NCI-H226 (cell line): Measurements from ENCODE around the gene PIP4K2A.
"Not testable (repeated sequence)": the region's sequence is repeated elsewhere in the genome, so short reads cannot be mapped to it uniquely, and the experiment has no call there.

ENCODE experiments used
- DNase-seq: peaks from one replicate; pipeline ENCODE4 v3.0.0-alpha.2; 2015

The PIP4K2A gene

DNA sequence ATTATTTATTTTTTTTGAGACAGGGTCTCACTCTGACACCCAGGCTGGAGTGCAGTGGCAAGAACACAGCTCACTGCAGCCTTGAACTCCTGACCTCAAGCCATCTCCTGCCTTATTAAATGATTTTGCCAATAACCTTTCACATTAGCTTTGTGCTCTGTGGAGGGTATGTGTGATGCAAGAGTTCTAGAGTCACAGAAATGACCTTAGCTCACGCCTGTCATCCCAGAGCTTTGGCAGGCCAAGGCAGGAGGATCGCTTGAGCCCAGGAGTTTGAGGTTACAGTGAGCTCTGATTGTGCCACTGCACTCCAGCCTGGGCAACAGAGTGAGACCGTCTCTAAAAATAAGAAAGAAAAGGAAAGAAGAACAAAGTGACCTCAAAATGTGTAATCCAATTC, 4.3 kb upstream of the PIP4K2A start:
- DNase-seq: not testable (repeated sequence)

DNA sequence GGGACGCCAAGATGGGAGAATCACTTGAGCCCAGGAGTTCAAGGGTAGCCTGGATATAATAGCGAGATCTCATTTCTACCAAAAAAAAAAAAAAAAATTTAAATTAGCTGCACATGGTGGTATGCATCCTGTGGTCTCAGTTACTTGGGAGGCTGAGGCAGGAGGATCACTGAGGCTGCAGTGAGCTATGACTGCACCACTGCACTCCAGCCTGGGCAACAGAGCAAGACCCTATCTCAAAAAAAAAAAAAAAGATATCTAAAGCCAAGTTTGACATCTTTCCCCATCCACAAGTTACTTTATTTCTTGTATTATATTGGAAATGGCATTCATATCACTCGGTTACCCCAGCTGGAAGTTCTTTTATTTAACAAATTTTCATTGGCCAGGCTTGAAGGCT, 3.4 kb upstream of the PIP4K2A start:
- no peak for DNase-seq

DNA sequence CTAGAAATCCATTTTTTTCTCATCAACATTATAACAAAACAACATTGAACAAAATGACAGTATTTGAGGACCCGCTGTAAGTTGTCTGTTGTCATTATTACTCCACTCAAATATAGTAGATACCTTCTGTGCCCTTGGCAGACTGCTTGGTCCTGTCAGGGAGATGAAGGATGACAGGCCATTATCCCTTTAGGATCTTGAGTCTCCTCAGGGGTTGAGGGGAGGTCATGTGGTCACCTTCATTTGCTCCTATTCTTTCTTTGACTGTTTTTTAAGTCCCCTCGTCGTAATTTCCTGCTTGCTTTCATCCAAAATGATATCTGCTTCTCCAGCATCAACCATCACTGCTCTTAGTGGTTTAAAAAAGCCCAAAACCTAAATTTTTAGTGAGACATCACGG, 2.6 kb upstream of the PIP4K2A start:
- DNase-seq: no peak

DNA sequence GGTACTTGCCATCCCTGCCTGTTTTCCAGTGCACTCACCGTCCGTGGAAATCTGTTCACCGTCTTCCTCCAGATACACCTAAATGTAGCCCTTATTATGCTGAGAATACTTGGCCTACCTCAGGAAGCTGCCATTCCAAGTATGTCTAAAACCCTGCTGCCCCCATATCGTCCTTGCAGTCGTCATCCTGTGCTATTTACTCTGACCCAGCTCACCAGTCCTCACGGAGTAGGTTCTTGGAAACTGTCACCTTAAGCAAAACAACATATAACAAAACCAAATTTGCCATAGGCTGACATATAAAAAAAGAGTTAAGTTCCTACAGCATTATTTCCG, 880 bp upstream of the PIP4K2A start:
- no peak for DNase-seq

DNA sequence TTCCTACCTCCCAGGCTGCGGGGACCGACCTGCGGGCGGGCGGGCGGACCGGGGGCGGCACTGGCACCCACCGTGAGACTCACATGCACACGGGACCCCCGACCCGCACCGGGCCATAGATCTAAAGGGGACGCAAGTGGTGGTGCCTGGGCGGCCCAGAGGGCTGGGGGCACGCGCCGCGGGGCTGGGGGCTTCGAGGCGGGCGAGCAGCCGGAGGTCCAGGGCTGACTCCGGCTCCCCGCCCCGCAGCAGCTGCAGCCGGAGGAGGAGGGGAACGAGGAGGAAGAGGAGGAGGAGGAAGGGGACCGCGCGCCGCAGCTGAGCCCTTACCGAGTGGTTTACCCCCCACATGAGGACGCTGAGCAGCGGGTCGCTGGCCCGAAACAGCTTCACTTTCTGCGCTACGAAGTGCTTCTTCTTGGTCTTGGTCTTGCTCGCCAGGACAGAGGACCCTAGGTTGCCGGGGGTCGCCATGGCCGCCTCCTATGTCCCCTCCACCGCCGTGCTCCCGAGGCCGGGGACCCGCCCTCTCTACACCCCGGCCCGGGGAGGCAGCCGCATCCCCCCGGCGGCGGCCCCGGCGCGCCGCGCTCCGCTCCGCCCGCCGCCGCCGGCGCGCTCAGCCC, 412 bp downstream of the PIP4K2A start:
- no peak for DNase-seq

GRCh38 chr10:22712956-22713852, 1.2 kb downstream of the PIP4K2A start:
- DNase-seq: no peak

- no peak for DNase-seq
These were observed 2.0 kb downstream of the PIP4K2A start for GRCh38 chr10:22712211-22712955.

DNA sequence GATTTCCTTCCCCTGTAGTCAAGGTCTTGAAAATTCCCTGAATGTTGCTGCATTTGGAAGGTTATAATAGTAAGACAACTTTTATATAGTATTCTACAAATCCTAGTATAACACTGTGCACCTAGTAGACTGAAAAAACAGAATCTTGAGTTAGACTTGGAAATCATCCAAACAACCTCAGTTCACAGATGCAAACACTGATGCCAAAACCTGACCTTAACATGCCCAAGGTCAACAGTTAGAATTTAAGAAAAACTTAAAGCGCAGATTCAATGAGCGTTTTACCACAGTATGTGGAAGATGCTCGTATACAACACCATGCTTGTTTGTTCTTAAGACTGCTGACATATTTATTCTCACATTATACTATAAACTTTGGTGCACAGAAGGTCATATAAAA, 3.0 kb downstream of the PIP4K2A start:
- no peak for DNase-seq

- no peak for DNase-seq
These were observed 4.1 kb downstream of the PIP4K2A start for GRCh38 chr10:22710139-22710745.

GRCh38 chr10:22708772-22709171, 5.6 kb downstream of the PIP4K2A start:
- no peak for DNase-seq

DNA sequence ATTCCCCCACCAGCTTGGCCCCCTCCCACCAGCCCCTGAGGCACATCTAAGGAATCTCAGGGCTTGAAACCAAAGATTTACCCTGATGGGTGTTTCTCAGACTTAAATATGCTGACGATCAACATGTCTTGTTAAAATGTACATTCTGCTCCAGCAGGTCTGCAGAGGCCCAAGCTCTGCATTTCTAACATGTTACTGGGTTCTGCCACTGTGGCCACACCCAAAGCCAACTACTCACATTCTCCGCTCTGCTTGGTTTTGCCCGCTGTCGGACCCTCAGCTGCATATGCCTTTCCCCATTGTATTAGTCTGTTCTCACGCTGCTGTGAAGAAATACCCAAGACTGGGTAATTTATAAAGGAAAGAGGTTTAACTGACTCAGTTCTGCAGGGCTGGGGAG, 8.9 kb downstream of the PIP4K2A start:
- no peak for DNase-seq

GRCh38 chr10:22704942-22705341, 9.4 kb downstream of the PIP4K2A start:
- no peak for DNase-seq

DNA sequence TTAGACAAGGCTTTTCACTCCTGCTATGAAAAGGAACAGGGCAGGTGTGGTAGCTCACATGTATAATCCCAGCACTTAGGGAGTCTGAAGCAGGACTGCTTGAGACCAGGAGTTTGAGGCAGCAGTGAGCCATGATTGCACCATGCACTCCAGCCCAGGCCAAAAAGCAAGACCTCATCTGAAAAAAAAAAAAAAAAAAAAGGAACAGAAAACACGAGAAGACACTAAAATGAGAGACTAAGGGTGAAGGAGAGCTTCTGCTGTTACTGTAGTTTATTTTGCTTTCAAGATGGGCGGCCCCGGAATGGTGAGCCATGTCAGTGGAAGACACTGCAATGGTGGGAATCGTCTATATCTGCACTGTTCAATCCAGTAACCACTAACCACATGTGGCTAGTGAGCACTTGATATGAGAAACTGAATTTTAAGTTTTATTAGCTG, 9.9 kb downstream of the PIP4K2A start:
- DNase-seq: no peak

GRCh38 chr10:22702348-22702747, 12.0 kb downstream of the PIP4K2A start:
- no peak for DNase-seq

- no peak for DNase-seq
These were observed 13.1 kb downstream of the PIP4K2A start for GRCh38 chr10:22701132-22701826.

- DNase-seq: no peak
These were observed 13.9 kb downstream of the PIP4K2A start for GRCh38 chr10:22700489-22700888.

GRCh38 chr10:22699976-22700375, 14.4 kb downstream of the PIP4K2A start:
- no peak for DNase-seq

DNA sequence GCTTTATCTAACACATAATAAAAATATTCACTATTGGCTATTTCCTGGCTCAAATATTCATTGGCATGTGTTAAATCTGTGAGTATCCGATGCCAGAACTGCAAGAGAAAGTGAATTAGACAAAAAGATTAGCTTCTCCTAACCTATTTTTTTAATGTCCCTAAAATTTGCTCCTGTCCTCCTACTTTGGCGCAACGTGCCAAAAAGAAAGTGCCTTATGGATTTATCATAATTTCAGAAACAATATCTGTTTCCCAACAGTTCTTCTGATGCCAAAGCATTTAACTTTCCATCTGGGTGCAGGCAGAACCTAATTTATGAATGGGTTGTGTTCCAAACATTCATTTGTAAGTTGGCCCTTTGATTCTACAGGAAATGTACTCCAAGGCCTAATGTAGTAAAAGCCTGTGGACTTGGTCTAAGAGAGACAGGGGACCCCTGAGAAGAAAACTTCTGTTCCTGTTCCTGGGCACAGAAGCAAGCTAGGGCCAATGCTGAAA, 15.4 kb downstream of the PIP4K2A start:
- DNase-seq: no peak

GRCh38 chr10:22697800-22698199, 16.6 kb downstream of the PIP4K2A start:
- DNase-seq: no peak

DNA sequence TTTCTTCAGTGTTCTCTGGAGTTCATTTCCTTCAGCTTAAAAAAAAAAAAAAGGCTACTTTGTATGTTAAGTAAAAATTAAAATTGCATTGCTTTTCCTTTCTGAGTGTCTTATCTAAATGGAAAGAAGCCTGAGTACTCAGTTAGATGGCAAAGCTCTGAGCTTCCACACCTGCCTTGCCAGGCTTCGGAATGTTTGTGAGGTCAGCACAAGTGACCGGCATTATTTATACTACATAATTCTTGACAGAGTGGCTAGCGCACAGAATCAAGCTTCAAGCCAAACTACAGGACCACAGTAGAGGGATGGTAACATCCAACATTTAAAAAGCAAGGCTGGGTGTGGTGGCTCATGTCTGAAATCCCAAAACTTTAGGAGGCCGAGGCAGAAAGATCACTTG, 17.3 kb downstream of the PIP4K2A start:
- DNase-seq: no peak

DNA sequence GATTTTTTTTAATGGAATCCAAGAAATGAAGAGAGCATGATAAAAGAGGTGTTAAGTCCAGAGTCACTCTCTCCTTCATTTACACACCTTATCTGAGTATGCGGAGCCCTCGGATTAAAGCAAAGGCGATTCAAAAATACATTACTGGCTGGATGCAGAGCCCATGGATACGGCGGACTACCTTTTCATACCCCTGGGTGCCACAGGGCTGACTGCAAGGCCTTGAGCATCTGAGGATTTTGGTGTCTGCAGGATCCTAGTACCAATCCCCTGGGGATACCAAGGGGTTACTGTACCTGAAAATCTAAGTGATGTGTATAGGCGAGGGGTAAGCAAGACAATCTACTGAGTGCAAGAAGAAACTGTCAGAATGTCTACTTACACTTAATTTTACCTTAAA, 20.5 kb downstream of the PIP4K2A start:
- DNase-seq: no peak

DNA sequence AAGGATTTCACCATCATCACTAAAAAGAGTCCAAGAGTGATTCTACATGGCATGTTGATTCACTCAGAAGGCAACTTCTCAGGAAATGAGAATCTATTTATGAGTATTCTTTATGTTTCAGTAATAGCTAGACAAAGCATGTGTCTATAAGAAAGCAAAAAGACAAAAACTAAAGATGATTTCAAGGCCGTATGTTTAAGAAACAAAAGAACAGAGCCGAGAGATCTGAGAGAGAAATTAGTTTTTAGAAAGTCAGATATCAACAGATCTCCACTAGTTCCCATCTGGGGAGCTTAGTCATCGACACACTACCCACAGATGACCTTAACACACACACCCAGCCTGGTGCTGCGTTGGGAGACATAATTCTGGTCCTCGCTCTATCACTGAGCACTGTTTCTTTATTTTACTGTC, 21.0 kb downstream of the PIP4K2A start:
- no peak for DNase-seq

DNA sequence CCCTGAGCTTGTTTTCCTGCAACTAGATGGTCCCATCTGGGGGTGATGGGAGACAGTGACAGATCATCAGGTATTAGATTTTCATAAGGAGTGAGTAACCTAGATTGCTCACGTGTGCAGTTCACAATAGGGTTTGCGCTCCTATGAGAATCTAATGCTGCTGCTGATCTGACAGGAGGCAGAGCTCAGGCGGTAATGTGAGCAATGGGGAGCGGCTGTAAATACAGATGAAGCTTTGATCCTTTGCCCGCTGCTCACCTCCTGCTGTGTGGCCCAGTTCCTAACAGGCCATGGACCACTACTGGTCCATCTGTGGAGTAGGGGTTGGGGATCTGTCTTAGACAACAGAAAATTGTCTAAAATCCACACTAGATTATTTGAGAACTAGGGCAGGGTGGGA, 22.3 kb downstream of the PIP4K2A start:
- not testable (repeated sequence) for DNase-seq
